SW 1271 (cell line): ENCODE data around the gene DYNLRB2.

Experiments
- DNase-seq, 2 experiments: peaks; one replicate each; lab custom pipeline; 2025; lab: John Stamatoyannopoulos, UW

DYNLRB2 gene

GRCh38 chr16:80540516-80541305 lies at the start of gene DYNLRB2:
Gene DYNLRB2, plus strand, starts transcription at chr16:80540993. Its CDS starts 84 bp downstream, at chr16:80541077.
- DNase-seq: peak; percentile 73 to 90

GRCh38 chr16:80500116-80500859 lies 40.5 kb upstream of the DYNLRB2 start:
- DNase-seq: no peak

- DNase-seq: no peak
Observed at GRCh38 chr16:80500961-80501525, 39.8 kb upstream of the DYNLRB2 start.

GRCh38 chr16:80503107-80503506 lies 37.7 kb upstream of the DYNLRB2 start:
- no peak for DNase-seq

GRCh38 chr16:80507538-80507937 lies 33.3 kb upstream of the DYNLRB2 start:
- DNase-seq: no peak

- no peak for DNase-seq
Observed at GRCh38 chr16:80509872-80510271, 30.9 kb upstream of the DYNLRB2 start.

- no peak for DNase-seq
Observed at GRCh38 chr16:80511824-80512592, 28.8 kb upstream of the DYNLRB2 start.

- DNase-seq: no peak
Observed at GRCh38 chr16:80512593-80512853, 28.3 kb upstream of the DYNLRB2 start.

GRCh38 chr16:80515374-80515773 lies 25.4 kb upstream of the DYNLRB2 start:
- no peak for DNase-seq

- DNase-seq: no peak
Observed at GRCh38 chr16:80517846-80518245, 22.9 kb upstream of the DYNLRB2 start.

- DNase-seq: no peak
Observed at GRCh38 chr16:80518436-80518835, 22.4 kb upstream of the DYNLRB2 start.

GRCh38 chr16:80519189-80519588 lies 21.6 kb upstream of the DYNLRB2 start:
- no peak for DNase-seq

- no peak for DNase-seq
Observed at GRCh38 chr16:80525420-80525819, 15.4 kb upstream of the DYNLRB2 start.

GRCh38 chr16:80526418-80527061 lies 14.3 kb upstream of the DYNLRB2 start:
- DNase-seq: peak in 1 of 2 experiments; percentile 66

GRCh38 chr16:80527297-80527696 lies 13.5 kb upstream of the DYNLRB2 start:
- peak in 1 of 2 experiments; percentile 28 for DNase-seq

GRCh38 chr16:80530479-80530878 lies 10.3 kb upstream of the DYNLRB2 start:
- no peak for DNase-seq

GRCh38 chr16:80536238-80536637 lies 4.6 kb upstream of the DYNLRB2 start:
- no peak for DNase-seq

- DNase-seq: no peak
Observed at GRCh38 chr16:80541306-80541694, 507 bp downstream of the DYNLRB2 start.

GRCh38 chr16:80543162-80543561 lies 2.4 kb downstream of the DYNLRB2 start:
- no peak for DNase-seq

- DNase-seq: no peak
Observed at GRCh38 chr16:80544326-80544725, 3.5 kb downstream of the DYNLRB2 start.

GRCh38 chr16:80546249-80546648 lies 5.5 kb downstream of the DYNLRB2 start:
- DNase-seq: no peak

- no peak for DNase-seq
Observed at GRCh38 chr16:80547145-80547544, 6.4 kb downstream of the DYNLRB2 start.
